GM19452 (cell line): Measurements from ENCODE around the gene PSMB11.

ENCODE experiments used
- ATAC-seq: cut with Tn5 transposase; IDR thresholded peaks from one replicate; pipeline ENCODE4 v1.9.1; 2021; ENCODE audit not compliant: unreplicated experiment

PSMB11 gene

GRCh38 chr14:23076785-23077408 is 34.9 kb downstream of the PSMB11 start:
- no peak for ATAC-seq

GRCh38 chr14:23077962-23078361 is 36.0 kb downstream of the PSMB11 start:
- no peak for ATAC-seq

GRCh38 chr14:23078692-23079116 is 36.7 kb downstream of the PSMB11 start:
- no peak for ATAC-seq

GRCh38 chr14:23079716-23080115 is 37.7 kb downstream of the PSMB11 start:
- no peak for ATAC-seq

GRCh38 chr14:23080474-23080873 is 38.5 kb downstream of the PSMB11 start:
- no peak for ATAC-seq

GRCh38 chr14:23085458-23085857 is 43.4 kb downstream of the PSMB11 start:
- no peak for ATAC-seq

- ATAC-seq, result no peak
Observed at GRCh38 chr14:23086565-23086964, 44.6 kb downstream of the PSMB11 start.

GRCh38 chr14:23089498-23090253 is 47.7 kb downstream of the PSMB11 start:
- no peak for ATAC-seq

GRCh38 chr14:23090254-23090636 is 48.2 kb downstream of the PSMB11 start:
- ATAC-seq, result no peak

- ATAC-seq, result no peak
Observed at GRCh38 chr14:23091294-23092225, 49.5 kb downstream of the PSMB11 start.

GRCh38 chr14:23093104-23093503 is 51.1 kb downstream of the PSMB11 start:
- no peak for ATAC-seq

GRCh38 chr14:23093526-23093925 is 51.5 kb downstream of the PSMB11 start:
- ATAC-seq, result no peak
